Esophagus squamous epithelium (tissue), 4 donors: ENCODE data around the gene EXOSC3.

ENCODE experiments used
- POLR2A ChIP-seq, 4 donors: fragments of 450-650 bp; IDR thresholded peaks; one replicate each; pipeline ENCODE4 v1.6.1; 2017; ENCODE audit warnings: antibody characterized with exemption in 4 of 4, mild to moderate bottlenecking in 4 of 4, moderate library complexity in 3 of 4
- TF ChIP-seq, protein P1 (sequence below), 6 experiments: fragments of 450-650 bp in 4 of 6; fragments of 200-600 bp in 2 of 6; sonication (generic) in 2 of 6; IDR thresholded peaks; one replicate each; pipeline ENCODE4 v1.5.1; 2016 to 2019; ENCODE audit warnings: antibody characterized with exemption in 6 of 6, mild to moderate bottlenecking in 4 of 6, moderate library complexity in 4 of 6

DNA sequence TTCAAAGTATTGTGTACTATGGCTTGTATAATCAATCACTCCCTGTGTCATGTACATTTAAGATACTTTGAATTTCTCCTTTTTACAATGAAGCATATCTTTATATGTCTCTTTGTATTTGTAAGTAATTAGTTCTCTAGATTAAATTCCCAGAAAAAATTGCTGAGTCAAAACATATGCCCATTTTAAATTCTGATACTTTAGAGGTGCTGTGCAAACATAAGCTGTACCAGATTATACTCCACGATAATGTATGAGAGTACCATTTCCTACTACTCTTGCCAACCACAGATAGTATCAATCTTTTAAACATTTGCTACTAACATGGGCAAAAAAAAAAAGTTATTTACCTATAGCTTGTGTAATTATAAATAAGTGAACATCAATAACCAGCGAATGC lies 34.0 kb upstream of the EXOSC3 start:
- TF ChIP-seq, protein P1, sequence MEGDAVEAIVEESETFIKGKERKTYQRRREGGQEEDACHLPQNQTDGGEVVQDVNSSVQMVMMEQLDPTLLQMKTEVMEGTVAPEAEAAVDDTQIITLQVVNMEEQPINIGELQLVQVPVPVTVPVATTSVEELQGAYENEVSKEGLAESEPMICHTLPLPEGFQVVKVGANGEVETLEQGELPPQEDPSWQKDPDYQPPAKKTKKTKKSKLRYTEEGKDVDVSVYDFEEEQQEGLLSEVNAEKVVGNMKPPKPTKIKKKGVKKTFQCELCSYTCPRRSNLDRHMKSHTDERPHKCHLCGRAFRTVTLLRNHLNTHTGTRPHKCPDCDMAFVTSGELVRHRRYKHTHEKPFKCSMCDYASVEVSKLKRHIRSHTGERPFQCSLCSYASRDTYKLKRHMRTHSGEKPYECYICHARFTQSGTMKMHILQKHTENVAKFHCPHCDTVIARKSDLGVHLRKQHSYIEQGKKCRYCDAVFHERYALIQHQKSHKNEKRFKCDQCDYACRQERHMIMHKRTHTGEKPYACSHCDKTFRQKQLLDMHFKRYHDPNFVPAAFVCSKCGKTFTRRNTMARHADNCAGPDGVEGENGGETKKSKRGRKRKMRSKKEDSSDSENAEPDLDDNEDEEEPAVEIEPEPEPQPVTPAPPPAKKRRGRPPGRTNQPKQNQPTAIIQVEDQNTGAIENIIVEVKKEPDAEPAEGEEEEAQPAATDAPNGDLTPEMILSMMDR (IDR thresholded peaks at IDR 0.05), result no peak
- no peak for TF ChIP-seq POLR2A (IDR thresholded peaks at IDR 0.05)
